A673 (cell line): ENCODE data around the gene FAM174C. TPM values are rescaled to one million over a fixed set of nuclear protein-coding genes. Genes with fewer than 3 reads are reported as not detected.
A peak's percentile ranks its signal among the peaks of the same experiment; 100 is the strongest.

Source experiments
- BruUV-seq: library from RNA; stranded (reverse); fragments of 400-500 nt; replicated peaks from 2 replicates; lab custom pipeline; 2021; lab: Mats Ljungman, UMichigan
- CTCF ChIA-PET: fragments of 300-600 bp; sonication (Branson Sonifier 250); formaldehyde crosslinking; loops from one replicate; lab custom pipeline; 2022; ENCODE audit warnings: antibody characterized with exemption; lab: Charles Lee
- POLR2A ChIA-PET: fragments of 300-600 bp; sonication (Branson Sonifier 250); formaldehyde crosslinking; loops from one replicate; lab custom pipeline; 2022; ENCODE audit warnings: antibody characterized with exemption; ENCODE audit not compliant: low non-redundant PET; lab: Charles Lee
- DNase-seq: peaks from one replicate; pipeline ENCODE4 v3.0.0-alpha.2; 2015; ENCODE audit warnings: low spot score
- H3K27ac ChIP-seq: fragments of 200-600 bp; sonication (generic); 2 replicates; pipeline ENCODE4 v1.5.1; 2016; ENCODE audit warnings: mixed run types, low read depth, mild to moderate bottlenecking, mixed read lengths, antibody characterized with exemption, low read length; ENCODE audit not compliant: poor library complexity, severe bottlenecking
- H3K27me3 ChIP-seq: fragments of 200-600 bp; sonication (generic); replicated peaks from 2 replicates; pipeline ENCODE4 v1.6.1; 2017; ENCODE audit warnings: mixed run types, low read depth, mild to moderate bottlenecking, mixed read lengths, antibody characterized with exemption, low read length; ENCODE audit not compliant: insufficient read depth, poor library complexity
- H3K36me3 ChIP-seq: fragments of 200-600 bp; sonication (generic); 2 replicates; pipeline ENCODE4 v1.6.1; 2016; ENCODE audit warnings: mixed run types, mild to moderate bottlenecking, mixed read lengths, antibody characterized with exemption, low read length; ENCODE audit not compliant: insufficient read depth, poor library complexity, severe bottlenecking
- H3K4me1 ChIP-seq: fragments of 200-600 bp; sonication (generic); 2 replicates; pipeline ENCODE4 v1.6.1; 2017; ENCODE audit warnings: mixed run types, mild to moderate bottlenecking, mixed read lengths, antibody characterized with exemption, low read length; ENCODE audit not compliant: insufficient read depth, poor library complexity, severe bottlenecking
- H3K4me3 ChIP-seq: fragments of 200-600 bp; sonication (generic); 2 replicates; pipeline ENCODE4 v1.5.1; 2016; ENCODE audit warnings: low read depth, mixed run types, mild to moderate bottlenecking, mixed read lengths, low read length; ENCODE audit not compliant: poor library complexity, severe bottlenecking
- H3K9me3 ChIP-seq: fragments of 200-600 bp; sonication (generic); 2 replicates; pipeline ENCODE4 v1.6.1; 2016; ENCODE audit warnings: mixed run types, low read depth, mild to moderate bottlenecking, mixed read lengths, antibody characterized with exemption, low read length; ENCODE audit not compliant: poor library complexity, severe bottlenecking
- CTCF ChIP-seq: fragments of 300-800, 200-600 bp; sonication (generic); conservative IDR thresholded peaks from 2 replicates; pipeline ENCODE4 v1.5.1; 2017; ENCODE audit warnings: low read depth, mild to moderate bottlenecking, antibody characterized with exemption, low read length, moderate library complexity, mixed read lengths
- EZH2 ChIP-seq: fragments of 200-600 bp; sonication (generic); IDR thresholded peaks from 2 replicates; pipeline ENCODE4 v1.6.1; 2017; ENCODE audit warnings: borderline replicate concordance, low read depth, mild to moderate bottlenecking, mixed read lengths, antibody characterized with exemption, low read length; ENCODE audit not compliant: poor library complexity, severe bottlenecking
- intact Hi-C: fragments of 100-400 bp; cut with micrococcal nuclease; formaldehyde crosslinking; loops from one replicate; pipeline ENCODE4 v1.10.0; 2022; ENCODE audit not compliant: unreplicated experiment
- total RNA-seq: library from RNA; stranded (reverse); gene quantifications from 2 replicates; pipeline ENCODE4 v1.2.3, GENCODE V29; 2021

FAM174C gene
- total RNA-seq, 1 experiment from 2014 or later = 88.6 TPM

- no peaks in the 10 kb centered on the region for H3K36me3 ChIP-seq
- H3K4me1 ChIP-seq = peaks cover 25% of the 10 kb centered on the region
- H3K9me3 ChIP-seq = no peaks in the 10 kb centered on the region
- H3K27ac ChIP-seq = no peak overlapping the region
- ChIA-PET POLR2A (no interaction called here), CTCF (interaction anchor here (1.2 kb wide), 1 partner anchor 11 kb away, joined by 10 read pairs; no protein-coding TSS in a partner anchor)
- no TSS peak for BruUV-seq
- DNase-seq = no peak
- H3K27me3 ChIP-seq = peaks cover 20% of the 10 kb centered on the region
- TF ChIP-seq EZH2 = no peak
- no peak for TF ChIP-seq CTCF
- intact Hi-C loops = no loop called here
- no peak overlapping the region for H3K4me3 ChIP-seq
Observed at GRCh38 chr19:1290703-1291651, 15.6 kb downstream of the FAM174C start.

- peak; percentile 48 for DNase-seq
- H3K27ac ChIP-seq = no peak overlapping the region
- TF ChIP-seq EZH2 = no peak
- TF ChIP-seq CTCF = no peak
- no peak overlapping the region for H3K4me3 ChIP-seq
- intact Hi-C loops = no loop called here
- H3K9me3 ChIP-seq = no peaks in the 10 kb centered on the region
- peaks cover 13% of the 10 kb centered on the region for H3K27me3 ChIP-seq
- no peaks in the 10 kb centered on the region for H3K36me3 ChIP-seq
- ChIA-PET POLR2A (no interaction called here), CTCF (interaction anchor here (1.2 kb wide), 1 partner anchor 12 kb away, joined by 10 read pairs; no protein-coding TSS in a partner anchor)
- peaks cover 20% of the 10 kb centered on the region for H3K4me1 ChIP-seq
- BruUV-seq = no TSS peak
Observed at GRCh38 chr19:1291761-1292418, 16.6 kb downstream of the FAM174C start.

- no peak for TF ChIP-seq CTCF
- no peak for TF ChIP-seq EZH2
- no peak overlapping the region for H3K4me3 ChIP-seq
- DNase-seq = no peak
- H3K9me3 ChIP-seq = no peaks in the 10 kb centered on the region
- ChIA-PET POLR2A (no interaction called here), CTCF (no interaction called here)
- no peaks in the 10 kb centered on the region for H3K36me3 ChIP-seq
- no peak overlapping the region for H3K27ac ChIP-seq
- H3K4me1 ChIP-seq = peaks cover 18% of the 10 kb centered on the region
- intact Hi-C loops = no loop called here
- no TSS peak for BruUV-seq
- peaks cover 6% of the 10 kb centered on the region for H3K27me3 ChIP-seq
Observed at GRCh38 chr19:1292419-1293151, 17.3 kb downstream of the FAM174C start.
